HCT116 (cell line): ENCODE results near the gene CRHBP.

Experiments
- EGR1 ChIP-seq: IDR thresholded peaks from 2 replicates; pipeline ENCODE4 v1.6.1; 2012; ENCODE audit warnings: low read depth
- JUND ChIP-seq: IDR thresholded peaks from 2 replicates; pipeline ENCODE4 v1.6.1; 2012

GRCh38 chr5:76920491-76920890, 32.4 kb upstream of the CRHBP start:
- TF ChIP-seq JUND (no peak), EGR1 (no peak)
